Skin epidermis (tissue), 12 donors: ENCODE data around the gene KLHL21.

Experiments used
- H3K27ac ChIP-seq, 21 experiments: fragments of 200-600 bp; sonication (generic) in 11 of 21; one replicate each; pipeline ENCODE4 v1.5.0; 2020; ENCODE audit warnings: mild to moderate bottlenecking in 3 of 21, inconsistent platforms in 2 of 21, moderate library complexity in 2 of 21
- H3K4me3 ChIP-seq, 7 experiments: fragments of 200-600 bp; sonication (generic) in 2 of 7; one replicate each; pipeline ENCODE4 v1.5.0; 2020; ENCODE audit warnings: inconsistent platforms in 2 of 7, mild to moderate bottlenecking in 2 of 7, moderate library complexity in 1 of 7

KLHL21 gene

DNA sequence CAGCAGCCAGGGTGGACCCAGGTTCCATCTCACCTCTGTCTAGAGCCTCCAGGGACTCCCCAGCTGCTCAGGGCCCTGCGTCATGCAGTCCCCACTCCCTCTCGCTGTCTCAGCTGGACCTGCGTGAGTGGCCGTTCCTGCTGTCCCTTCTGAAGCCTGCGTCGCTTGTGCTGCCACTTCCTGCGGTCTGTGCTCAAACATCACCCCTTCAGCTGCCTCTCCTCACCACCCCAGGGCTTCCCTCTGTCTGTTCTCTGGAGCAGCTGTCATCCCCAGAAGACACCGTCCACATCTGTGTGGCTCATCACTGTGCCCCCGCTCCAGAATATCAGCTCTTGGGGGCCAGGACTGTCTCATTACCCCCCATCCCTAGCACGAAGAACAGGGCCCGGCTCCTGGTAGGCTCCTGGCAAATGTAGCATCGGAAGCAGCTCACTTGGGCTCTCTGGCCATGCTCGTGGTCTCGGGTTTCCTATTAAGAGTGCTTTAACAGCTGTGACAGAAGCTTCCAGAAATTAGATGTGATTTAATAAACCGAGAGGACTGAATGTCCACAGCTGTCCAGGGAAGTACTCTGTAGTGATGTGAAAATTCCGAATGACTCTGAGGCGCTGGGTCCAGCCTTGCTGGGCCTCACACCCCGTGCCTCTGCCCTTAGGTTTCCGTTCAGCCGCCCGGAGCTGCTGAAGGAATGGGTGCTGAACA lies 25.3 kb upstream of the KLHL21 start:
- Histone ChIP-seq H3K4me3 (no peak overlapping the region), H3K27ac (no peak overlapping the region)

DNA sequence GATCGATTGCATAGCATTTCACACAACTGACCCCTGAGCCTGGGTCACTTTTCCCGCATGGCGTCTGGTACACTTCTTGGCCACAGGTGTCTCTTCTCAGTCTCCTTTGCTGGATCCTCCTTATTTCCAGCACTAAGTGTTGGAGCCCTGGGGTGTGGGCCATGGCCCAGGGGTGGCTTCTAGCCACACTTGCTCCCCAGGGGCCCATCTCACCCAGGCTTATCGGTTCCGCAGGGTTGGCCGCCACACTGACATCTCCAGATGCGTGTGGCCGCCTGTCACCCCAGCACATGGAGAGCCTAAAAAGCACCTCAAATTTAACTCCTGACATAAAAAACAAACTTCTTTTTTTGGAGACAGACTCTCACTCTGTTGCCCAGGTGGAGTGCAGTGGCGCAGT lies 24.4 kb upstream of the KLHL21 start:
- Histone ChIP-seq H3K4me3 (no peak overlapping the region), H3K27ac (peak overlapping the region in 1 of 21 experiments; percentile 9)

DNA sequence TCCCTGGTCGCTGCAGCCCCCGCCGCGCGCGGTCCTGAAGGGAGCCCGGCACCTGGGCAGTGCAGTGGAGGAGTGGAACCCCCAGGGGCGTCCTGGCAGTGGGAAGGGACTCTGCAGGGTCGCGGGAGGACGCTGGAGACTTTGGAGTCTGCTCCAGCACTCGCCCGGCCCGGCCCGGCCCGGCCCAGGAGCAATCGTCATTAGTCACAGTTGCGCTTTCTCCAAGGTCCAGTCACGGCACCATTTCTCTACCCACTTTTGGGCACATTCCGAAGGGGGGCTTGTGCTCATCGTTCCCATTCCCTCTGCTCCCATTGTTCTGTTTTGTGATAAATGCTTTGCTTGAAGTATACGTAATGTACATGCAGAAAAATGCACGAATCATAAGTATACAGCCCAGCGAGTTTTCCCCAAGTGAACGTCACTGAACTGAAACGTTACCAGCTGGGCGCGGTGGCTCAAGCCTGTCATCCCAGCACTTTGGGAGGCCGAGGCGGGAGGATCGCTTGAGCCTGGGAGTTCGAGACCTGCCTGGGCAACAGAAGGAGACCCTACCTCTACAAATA lies 23.0 kb upstream of the KLHL21 start:
- H3K27ac ChIP-seq, result peak overlapping the region; percentile 60 to 92 (median 82)
- H3K4me3 ChIP-seq, result peak overlapping the region; percentile 60 to 94 (median 79)

DNA sequence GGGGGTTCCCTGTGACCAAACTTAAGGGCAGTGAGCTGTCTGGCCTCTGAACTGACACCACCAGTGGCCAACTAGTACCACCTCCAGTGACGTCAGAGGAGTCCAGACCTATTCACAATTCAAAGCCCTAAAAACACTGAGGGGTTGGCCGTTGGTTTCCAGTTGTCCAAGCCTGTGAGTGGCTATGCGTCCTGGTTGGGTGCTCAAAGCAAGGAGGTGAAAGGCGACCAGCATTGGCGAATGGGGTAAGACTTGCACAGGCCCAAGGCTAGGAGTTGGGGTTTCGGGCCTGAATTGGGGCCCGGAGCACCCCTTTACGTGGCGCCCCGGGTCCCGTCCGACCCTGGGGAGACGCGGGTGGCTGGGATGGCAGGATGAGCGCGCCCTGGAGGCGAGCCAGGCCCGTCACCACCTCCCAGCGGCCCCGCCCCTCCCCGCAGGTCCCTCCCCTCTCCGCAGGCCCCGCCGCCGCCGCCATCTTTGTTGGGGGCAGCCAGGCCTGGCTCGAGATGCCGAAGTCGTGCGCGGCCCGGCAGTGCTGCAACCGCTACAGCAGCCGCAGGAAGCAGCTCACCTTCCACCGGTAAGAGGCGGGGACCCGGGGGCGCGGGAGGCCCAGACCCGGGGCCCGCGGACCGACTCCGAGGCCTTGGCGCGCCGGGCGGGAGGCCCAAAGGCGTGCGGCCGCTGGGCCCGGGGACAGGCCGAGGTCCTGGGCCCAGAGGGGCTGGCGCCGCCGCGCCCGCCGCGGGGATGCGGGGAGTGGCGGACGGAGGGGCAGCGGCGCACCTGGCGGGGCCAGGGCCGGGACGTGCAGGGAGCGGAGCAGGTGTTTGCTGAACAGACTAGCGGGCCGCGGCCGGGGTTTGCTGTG lies 22.3 kb upstream of the KLHL21 start, which contains the start of gene THAP3:
Gene THAP3, plus strand, starts transcription at position 159 of the 874 bp plus-strand sequence. Its CDS starts 351 bp downstream, at position 510.
- Histone ChIP-seq H3K4me3 (peak within 1 kb of the TSS; percentile 60 to 94 (median 79)), H3K27ac (peak within 1 kb of the TSS; percentile 60 to 92 (median 82))

DNA sequence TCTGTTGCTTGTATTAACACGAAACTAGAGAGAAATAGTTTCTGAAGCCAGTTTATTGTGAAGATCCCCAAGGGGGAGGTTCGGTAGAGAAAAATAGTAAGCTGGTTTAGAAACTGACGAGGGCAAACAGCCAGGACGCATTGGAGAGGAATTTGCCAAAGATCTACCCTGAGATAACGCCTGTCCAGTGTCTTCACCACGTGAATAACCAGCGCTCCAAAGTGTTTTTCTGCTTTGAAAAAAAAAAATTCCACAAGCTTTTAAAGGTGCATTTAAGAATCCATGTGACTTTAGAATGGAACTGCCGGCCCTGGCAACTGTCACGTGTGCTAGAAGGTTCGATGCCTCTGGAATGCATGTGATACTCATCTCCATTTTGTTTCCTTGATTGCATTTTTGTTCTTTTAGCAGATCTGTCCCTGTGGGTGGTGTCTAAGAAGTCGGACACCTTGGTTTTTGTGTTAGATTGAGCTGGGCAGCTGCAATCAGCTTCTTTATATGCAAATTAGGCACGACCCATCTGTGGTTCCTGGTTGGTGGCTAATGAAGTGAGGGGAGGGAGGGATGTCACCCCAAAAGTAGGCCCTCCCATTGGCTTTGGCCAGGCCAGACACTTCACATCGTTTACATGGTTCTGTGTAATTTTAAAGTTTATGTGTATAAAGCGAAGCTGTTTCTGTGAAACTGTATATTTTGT lies 20.7 kb upstream of the KLHL21 start:
- no peak overlapping the region for H3K27ac ChIP-seq

DNA sequence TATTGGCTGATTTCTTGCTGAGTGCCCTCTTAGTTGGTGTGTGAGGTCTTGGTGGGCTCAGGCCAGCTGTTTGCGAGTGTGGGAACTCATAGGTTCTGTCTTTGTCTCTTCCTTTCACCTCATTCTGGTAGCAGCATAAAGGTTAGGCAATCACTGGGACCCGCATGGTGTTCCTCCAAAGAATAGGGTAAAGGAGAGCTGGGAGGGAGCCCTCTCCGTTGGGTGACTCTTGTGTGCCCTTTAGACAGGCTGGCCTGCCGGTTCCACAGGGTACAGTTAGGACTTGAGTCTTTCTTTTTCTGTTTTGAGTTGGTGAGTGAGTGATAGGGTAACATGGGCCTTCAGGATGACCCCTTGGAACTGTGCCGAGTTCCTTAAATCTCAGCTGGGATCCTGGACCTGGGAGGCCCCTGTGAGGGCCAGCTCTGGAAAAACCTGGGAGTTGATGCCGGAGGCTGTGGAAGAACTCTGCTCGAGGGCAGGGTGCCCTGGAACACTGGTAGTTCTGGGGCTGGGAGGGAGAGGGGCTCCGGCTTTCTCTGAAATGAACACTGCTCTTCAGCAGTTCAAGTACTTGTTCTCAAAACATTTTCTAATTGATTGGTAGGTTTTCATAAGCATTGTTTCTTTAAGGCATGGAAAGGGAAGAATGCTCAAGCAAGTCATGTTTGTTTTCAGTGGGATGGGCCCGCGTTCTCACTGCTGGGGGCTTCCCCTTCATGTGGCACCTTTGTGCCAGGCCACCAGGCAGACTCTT lies 19.9 kb upstream of the KLHL21 start:
- no peak overlapping the region for H3K4me3 ChIP-seq
- no peak overlapping the region for H3K27ac ChIP-seq

More for the DNA sequence above, 20.7 kb upstream of the KLHL21 start:
- no peak overlapping the region for H3K4me3 ChIP-seq

DNA sequence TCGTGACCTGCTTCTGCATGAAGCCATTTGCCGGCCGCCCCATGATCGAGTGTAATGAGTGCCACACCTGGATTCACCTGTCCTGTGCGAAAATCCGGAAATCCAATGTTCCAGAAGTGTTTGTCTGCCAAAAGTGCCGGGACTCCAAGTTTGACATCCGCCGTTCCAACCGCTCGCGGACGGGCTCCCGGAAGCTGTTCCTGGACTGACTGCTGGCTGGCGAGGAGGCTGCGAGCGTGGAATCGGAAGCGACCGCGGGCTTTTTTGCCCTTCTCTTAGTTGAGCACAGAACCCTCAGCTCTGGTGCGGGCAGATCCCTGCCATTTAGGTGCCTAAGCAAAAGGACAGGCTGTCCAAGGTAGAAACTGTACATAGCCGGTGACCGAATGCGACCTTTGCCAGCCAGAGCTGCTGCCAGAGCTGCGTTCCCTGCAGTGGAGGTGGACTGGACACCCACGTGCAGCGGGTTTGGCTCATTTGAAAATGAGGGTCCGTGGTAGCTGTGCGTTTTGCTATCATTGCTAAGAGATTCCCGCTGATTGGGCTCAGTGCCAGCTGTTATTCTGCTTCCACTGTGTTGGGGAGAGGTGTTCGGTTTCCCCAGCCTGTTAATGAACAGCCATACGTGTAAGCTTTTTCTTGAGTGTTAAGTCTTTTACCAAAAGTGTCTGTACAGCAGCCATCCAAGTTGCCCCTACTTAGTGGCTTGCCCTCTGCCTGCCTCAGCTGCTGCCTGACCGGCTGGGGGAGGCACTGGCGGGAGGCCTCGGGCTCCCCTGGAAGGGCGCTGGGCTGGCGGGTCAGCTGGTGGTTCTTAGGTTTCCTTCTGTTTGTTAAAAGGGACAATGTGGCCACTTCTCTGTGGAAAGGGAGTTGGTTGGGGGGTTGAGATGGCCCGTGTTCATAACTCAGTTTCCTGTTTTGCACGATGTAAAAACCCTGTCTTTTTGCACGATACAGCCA lies 19.0 kb upstream of the KLHL21 start:
- Histone ChIP-seq H3K27ac (no peak overlapping the region), H3K4me3 (no peak overlapping the region)

DNA sequence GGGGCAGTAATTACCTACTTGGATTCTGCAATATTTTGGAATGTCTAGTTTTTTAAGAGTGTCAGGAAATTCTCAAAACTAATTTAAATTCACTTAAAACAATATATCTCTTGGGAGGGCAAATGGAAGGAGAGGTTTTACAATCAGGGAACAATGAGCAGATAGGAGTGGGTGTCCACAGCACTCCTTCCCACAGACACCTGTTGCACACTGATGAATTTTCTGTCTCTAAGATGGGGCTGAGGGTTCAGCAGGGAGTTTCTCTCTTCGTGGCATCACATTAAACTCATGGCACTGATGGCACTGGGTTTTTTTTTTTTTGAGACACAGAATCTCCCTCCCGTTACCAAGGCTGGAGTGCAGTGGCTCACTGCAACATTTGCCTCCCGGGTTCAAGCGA lies 16.4 kb upstream of the KLHL21 start:
- H3K27ac ChIP-seq, result no peak overlapping the region
- H3K4me3 ChIP-seq, result no peak overlapping the region

DNA sequence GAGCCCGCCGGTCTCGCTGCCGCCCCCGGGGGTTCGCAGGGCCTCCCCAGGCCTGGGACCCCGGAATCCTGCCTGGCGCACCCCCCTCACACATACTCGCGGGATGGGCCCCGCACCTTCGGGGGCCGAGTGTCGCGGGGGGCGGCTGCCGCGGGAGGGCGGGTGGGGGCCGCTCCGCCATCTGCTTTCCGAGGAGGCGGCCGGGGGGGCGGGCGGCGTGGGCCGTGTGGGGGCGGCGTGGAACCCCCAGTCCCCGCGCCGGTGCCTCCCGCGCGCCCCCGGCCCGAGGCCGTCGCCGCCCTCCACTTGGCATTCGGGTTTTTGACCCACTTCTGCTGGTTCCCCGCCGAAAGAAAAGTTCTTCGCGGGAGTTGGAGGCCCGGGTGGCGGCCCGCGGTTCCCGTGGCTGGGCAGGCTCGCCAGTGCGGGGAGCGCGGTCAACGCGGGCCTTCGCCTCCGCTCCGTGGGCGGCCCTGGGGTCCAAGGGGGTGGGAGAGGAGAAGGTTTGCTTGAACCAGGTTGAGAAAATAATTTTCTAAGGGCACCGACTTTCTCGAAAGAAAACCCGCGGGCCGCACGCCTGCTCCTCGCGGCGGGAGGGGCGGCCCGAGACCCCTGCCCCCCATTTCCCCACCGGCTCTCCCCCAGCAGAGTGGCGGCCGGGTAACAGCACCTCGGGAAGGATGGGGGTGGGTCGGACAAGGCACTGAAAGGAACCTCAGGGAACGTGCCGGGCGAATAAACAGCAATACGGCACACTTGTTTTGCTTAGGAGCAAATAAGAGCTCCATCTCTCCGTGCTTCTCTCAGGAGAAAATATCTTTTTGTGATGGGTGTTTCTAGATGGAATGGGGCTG lies 12.5 kb upstream of the KLHL21 start:
- Histone ChIP-seq H3K27ac (peak overlapping the region; percentile 72 to 98 (median 92)), H3K4me3 (peak overlapping the region; percentile 63 to 100 (median 97))

DNA sequence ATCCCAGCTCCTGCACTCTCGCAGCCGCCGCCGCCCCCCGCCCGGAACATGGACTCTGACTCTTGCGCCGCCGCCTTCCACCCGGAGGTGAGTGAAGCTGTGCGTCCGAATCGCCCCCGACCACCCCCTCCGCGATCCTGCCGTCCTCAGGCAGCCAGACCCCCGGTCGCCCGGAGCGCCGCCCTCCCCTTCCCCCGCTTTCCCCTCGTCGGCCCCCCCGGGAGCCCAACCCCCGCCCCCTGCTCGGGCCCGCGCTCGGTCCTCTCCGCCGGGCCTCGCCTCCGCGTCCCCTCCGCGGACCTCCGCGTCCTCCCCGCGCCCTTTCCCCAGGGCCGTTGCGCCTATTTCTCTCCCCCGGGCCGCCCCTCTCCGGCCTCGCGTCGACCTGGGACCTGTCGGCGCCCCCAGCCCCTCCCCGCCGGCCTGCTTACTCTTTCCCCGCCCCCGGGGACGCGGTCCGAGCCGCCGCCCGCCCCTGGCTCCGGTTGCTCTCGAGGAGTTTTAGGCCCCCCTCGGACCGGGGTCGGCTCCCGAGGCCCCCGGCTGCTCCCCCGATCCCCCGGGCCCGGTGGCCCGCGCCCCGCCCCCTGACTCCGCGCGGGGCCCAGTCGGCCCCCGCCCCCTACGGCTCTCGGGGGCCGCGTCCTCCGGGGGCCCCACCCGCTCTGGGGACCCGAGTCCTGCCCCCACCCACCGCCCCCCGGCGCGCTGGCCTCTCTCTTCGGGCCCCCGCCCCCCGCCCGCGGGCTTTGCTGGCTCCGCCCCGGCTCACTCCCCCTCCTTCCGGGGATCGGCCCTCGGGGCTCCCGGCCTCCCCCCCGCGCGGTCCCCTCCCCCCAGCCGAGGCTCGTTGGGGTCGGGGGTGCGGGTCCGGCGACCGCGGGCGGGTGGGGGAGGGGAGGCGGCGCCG lies 11.6 kb upstream of the KLHL21 start:
- Histone ChIP-seq H3K27ac (peak overlapping the region; percentile 72 to 98 (median 92)), H3K4me3 (peak overlapping the region; percentile 63 to 100 (median 97))

DNA sequence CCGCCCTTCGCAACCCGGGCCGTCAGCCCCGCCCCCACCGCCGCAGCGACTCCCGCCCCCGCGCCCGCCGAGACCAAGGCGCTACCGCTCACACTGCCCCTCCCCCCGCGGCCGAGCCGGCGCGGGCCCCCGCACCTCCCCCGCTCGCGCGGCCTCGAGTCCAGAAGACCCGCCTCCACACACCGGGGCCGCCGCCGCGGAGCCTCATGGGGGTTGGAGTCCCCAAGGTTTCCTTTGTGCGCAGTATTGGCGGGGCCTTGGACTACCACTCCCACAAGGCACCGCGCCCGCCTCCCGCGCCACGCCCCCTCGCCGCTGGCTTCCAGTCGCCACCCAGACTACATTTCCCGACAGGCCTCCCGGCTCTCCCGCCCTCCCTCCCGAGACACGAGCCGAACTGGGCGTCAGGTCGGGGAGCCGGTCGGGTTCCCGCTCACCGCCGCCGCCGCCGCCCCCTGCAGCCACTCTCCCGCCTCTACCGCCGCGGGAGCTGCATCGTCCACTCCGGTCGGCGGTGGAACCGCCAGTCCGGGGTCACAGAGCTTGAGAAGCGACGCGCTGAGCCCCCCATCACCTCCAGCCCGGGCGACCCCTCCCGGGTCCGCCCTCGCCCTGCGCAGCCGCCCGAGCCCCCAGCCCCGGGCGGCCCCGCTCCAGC lies 10.8 kb upstream of the KLHL21 start, which contains the start of gene PHF13:
Gene PHF13, plus strand, starts transcription at position 371 of the 658 bp plus-strand sequence. CDS start 336 bp downstream, outside the sequence.
- Histone ChIP-seq H3K4me3 (peak within 1 kb of the TSS; percentile 63 to 100 (median 97)), H3K27ac (peak within 1 kb of the TSS; percentile 72 to 98 (median 94))

DNA sequence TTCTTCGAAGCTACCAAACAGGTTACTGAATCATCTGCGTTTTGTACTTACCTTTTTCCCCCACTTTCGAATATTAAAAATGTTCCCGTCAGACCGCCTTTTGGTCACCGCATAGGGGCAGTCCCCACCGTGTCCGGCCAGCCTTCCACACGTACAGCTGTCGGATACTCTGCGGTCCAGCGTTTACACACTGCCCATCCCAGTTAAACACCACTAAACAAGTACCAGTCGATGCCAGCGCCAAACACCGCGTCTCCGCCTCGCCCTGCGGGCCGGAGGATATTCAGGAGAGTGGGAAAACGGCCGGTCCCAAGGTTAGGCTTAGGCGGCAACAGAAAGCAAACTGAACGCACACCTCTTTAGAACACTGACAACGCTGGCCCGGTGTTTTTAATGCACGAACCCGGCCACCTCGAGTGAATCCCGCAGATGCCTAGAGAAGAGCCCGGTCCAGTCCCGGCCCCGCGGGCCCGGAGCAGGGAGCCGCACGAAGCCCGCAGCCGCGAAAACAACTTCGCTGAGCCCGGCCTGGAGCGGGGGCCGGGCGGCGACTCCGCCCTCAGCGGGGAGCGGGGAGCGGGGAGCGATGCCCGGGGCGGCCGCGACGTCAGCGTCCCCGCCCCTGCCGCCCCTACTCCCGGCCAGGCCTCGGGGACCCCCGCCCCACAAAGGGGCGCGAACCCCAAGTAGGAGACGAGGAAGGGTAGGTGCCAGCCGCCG lies 10.1 kb upstream of the KLHL21 start:
- peak overlapping the region; percentile 63 to 100 (median 97) for H3K4me3 ChIP-seq
- peak overlapping the region; percentile 68 to 98 (median 93) for H3K27ac ChIP-seq

DNA sequence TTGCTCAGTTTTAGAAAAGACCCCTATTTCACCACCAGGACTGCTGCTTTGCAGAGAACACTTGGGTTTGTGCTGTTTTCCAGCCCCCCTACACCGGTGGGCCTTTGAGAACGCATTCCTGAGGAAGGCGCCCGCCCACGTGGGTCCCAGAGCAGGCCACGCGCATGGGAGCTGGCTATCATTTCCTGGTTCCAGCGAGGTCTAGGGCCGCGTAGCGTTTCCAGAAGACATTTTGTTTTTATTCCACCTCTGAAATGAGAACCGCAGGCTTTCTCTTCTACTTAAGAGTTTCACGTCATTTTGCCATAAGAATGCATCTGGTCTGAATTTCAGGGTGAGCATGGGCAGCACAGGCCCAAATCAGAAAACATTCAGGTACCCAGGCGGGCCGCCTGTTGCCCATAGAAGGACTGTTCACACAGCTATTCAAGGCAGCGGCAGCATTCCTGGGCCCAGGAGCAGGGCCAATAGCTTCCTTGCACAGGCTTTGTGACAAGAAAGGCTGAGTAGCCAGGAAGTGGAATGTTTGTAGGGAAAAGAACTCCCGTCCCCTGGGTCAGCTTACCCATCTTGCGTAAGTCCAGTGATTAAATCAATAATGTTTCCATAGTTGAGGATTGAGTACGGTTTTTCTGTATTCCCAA lies 1.4 kb upstream of the KLHL21 start:
- H3K4me3 ChIP-seq, result peak overlapping the region; percentile 70 to 98 (median 88)
- peak overlapping the region; percentile 87 to 99 (median 98) for H3K27ac ChIP-seq

DNA sequence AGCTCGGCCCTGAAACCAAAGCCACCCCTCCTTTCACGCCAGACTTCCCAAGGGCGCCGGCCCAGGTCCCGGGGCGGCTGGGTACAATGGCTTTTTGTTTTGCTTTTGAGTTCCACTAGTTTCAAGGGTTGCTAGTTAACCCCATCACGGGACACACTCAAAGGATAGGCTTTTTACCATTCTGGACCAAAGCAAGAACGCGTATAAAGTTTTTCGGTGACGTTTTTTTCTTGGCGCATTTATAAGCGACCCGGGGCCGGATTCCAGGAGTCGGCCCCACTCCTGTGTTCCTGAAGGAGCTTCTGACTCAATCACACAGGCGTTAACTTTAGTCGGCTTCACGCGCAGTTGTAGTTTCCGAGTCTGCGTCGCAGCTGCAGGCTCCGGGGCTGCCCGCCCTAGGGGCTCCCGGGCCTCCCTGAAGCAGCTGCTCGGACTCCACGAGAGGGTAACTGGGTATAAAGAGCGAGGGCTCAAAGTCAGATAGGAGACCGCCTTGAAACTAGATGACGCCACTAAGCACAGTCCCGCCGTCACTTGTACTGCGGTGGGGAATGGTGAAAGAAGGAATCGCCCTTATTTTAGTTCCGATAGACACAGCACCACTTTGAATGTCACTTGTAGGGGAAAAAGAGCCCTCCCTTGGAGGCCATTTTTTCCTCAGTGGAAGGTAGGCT lies 707 bp upstream of the KLHL21 start:
- peak overlapping the region; percentile 87 to 99 (median 98) for H3K27ac ChIP-seq
- peak overlapping the region; percentile 70 to 98 (median 88) for H3K4me3 ChIP-seq
